NCI-H2107 treated with DMSO at 0.1 percent for 48 hours (cell line): ENCODE measurements around the gene APIP.

Experiments
- DNase-seq: peaks from one replicate; lab custom pipeline; 2025; ENCODE audit not compliant: unreplicated experiment; lab: John Stamatoyannopoulos, UW

Gene APIP, protein sequence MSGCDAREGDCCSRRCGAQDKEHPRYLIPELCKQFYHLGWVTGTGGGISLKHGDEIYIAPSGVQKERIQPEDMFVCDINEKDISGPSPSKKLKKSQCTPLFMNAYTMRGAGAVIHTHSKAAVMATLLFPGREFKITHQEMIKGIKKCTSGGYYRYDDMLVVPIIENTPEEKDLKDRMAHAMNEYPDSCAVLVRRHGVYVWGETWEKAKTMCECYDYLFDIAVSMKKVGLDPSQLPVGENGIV

GRCh38 chr11:34916015-34916842, at the start of gene APIP, which contains the start of gene PDHX:
TSS of gene APIP (minus strand) at chr11:34916379. CDS start at chr11:34916284, 95 bp downstream.
TSS of gene PDHX (plus strand) at chr11:34916618. CDS start at chr11:34916656, 38 bp downstream.
- DNase-seq: peak; percentile 85

DNA sequence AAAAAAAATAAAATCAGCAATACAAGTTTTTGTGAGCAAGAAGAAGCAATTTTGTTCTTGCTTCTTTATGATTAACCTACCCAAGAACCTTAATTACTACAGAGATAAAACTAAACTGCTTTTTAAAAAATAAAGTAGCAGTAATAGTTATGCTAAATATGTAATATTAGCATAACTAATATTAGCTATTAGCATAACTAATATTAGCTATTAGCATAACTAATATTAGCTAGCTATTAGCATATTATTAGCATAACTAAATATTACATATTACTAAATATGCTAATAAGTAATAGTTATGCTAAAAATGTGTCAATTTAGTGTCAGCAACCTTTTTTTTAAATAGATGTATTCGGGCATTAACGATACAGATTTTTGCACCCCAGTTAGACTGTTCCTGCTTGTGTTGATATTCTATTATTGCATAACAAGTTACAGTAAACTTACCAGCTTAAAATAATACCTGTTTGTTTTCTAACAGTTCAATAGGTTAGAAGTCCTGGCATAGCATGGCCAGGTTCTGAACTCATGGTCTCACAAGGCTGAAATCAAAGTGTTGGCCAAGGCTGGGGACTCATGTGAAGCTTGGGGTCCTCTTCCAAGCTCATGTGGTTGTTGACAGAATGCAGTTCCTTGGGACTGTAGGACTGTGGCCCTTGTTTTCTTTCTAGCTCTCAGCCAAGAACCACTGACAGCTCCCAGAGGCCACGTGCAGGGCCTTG, 48.6 kb upstream of the APIP start:
- no peak for DNase-seq

DNA sequence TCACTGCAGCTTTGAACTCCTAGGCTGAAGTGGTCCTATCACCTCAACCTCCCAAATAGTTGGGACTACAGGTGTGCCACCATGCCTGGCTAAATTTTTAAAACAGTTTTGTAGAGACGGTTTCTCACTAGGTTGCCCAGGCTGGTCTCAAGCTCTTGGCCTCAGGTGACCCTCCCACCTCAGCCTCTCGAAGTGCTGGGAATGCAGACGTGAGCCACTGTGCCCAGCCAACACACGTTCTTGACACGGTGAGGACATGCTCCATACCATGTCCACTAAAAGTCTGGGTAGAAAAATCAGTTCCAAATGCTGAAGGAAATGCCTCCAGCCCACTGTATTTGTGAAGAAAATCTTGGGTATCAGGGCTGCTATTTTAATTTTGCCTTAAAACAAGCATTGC, 47.2 kb upstream of the APIP start:
- DNase-seq: no peak

GRCh38 chr11:34962034-34962433, 45.9 kb upstream of the APIP start:
- DNase-seq: no peak

DNA sequence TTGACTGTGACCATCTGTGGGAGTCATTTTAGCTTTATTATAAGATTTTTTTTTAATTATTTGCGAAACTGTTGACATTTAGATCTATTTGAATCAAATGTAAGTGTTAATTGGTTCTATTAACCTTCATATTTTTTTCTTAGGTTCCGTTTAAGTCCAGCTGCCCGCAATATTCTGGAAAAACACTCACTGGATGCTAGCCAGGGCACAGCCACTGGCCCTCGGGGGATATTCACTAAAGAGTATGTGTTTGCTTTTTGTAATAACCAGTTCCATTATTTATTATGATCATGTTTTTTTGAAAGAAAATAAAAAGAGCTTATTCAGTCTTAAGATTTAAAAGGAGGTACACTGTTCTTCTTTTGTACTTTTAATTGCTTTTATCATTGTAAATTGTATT, 44.1 kb upstream of the APIP start:
- DNase-seq: no peak

- no peak for DNase-seq
Observed at GRCh38 chr11:34959770-34960169, 43.6 kb upstream of the APIP start.

- DNase-seq: no peak
Observed at GRCh38 chr11:34957606-34958005, 41.4 kb upstream of the APIP start.

DNA sequence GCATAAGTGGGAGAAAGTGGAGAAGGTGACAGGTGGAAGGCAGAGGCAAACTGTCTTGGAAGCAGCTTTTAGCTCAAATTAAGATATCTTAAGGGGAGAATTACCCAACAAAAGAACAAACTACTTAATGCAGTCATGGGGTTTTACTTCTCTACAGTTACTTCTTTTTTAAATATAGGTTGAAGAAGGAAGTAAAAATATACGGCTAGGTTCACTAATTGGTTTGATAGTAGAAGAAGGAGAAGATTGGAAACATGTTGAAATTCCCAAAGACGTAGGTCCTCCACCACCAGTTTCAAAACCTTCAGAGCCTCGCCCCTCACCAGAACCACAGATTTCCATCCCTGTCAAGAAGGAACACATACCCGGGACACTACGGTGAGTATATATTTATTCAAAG, 41.0 kb upstream of the APIP start:
- DNase-seq: no peak

- DNase-seq: no peak
Observed at GRCh38 chr11:34953955-34954354, 37.8 kb upstream of the APIP start.

GRCh38 chr11:34948696-34949095, 32.5 kb upstream of the APIP start:
- no peak for DNase-seq

DNA sequence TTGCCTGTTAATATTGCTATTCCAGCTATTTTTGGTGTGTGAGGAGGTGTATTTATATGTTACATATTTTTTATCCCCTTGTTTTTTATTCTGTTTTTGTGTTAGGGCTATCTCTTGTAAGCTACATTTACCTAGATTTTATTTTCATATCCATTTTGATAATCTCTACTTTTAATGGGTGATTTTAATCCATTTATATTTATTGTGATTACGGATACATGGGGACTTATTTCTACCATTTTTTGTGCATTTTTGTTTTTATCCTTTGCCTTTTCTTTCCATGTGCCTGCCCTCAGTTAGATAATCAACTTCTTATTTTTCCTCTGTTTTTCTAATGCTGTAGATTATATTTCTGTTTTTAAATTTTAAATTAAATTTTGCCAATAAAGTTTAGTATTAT, 28.5 kb upstream of the APIP start:
- no peak for DNase-seq

GRCh38 chr11:34941688-34942087, 25.5 kb upstream of the APIP start:
- no peak for DNase-seq

GRCh38 chr11:34940026-34940677, 24.0 kb upstream of the APIP start:
- no peak for DNase-seq

DNA sequence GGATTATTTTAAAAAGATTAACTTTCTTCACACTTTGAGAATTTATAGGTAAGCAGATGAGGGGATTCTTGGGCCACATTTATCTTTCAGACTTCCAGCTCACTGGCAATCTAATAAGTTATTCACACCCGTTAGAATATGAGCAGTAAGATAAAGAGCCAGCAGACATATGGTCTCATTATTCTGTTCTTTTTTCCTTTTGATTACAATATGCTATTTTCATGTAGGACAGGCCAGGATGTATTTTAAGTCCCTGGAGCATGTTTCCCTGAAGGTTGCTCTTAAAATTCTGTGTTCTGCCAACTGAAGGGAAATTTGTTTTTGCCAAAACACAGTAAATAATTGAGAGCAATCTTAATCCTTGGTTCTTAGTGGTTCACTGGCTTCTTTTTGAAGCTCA, 22.4 kb upstream of the APIP start:
- DNase-seq: no peak

GRCh38 chr11:34936945-34937629, 20.9 kb upstream of the APIP start:
- no peak for DNase-seq

GRCh38 chr11:34929794-34930763, 13.9 kb upstream of the APIP start:
- DNase-seq: no peak

DNA sequence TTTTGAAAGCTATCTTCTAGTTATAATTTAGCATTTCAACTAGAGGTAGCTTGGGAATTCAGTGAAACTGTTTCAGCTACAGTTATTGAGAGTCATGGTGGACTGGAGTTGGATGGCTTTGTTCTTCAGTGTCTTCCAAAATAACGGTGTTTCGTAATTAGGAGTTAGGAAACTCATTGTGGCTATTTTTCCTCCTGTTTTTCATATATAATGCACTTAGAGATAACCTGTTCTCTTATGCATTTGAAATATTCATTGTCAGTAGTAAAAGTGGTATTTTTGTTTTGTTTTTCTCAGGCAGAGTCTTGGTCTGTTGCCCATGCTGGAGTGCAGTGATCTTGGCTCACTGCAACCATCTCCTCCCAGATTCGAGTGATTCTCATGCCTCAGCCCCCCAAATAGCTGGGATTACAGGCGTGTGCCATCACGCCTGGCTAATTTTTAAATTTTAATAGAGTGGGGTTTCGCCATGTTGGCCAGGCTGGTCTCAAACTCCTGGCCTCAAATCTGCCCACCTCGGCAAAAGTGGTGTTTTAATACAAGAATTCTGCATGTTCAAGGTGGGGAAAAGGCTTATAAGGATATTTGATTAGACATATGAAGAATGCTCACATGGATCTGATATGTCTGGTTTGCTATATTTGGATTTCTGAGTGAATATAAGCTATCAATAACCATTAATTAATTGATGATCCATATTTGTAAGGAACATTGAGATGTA, 12.9 kb upstream of the APIP start:
- no peak for DNase-seq

DNA sequence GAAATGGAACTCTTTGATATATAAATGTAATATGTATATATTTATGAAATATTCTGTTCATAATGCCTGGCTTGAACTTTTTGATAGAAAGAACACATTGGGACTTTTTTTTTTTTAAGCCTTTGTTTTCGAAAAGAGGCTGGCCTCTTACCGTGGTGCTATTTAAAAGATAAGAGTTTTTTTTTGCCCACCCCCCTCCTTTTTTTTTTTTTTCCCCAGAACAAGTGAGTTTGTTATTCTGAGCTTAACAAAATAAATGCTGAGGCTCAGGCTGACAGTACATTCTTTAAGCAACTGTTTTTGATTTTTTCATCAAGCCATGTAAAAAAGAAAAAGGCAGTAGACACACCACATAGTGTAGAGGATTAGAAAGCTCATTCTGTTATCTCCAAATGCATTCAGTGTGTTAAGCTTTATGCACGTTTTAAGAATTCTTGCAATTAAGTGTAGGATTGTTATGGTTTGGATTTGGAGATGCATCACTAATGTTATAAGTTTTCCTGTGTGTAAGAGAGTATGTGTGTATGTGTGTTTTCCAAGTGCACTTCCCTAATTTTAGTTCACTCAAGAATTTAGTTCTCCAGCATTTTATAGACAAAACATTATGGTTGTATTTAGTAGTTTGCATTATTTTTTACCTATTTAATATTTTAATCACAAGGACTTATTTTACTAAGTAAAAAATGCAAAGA, 12.2 kb upstream of the APIP start:
- no peak for DNase-seq

DNA sequence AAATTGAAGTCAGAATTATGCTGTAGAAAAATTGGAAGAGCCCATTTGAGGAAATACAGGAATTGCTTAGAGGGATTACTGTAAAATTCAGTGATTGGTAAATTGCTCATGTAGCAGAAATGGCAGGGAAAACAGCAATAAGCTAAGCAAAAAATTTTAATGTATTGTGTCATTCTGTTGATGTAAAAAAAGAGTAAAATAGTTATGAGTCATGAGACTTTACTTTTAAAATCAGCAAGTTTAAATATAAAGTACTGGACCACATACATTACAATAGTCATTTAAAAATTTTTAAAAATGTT, 10.6 kb upstream of the APIP start:
- DNase-seq: no peak
